Nephron progenitor cell (in vitro differentiated cells): ENCODE data around the gene IRAK3.

Source experiments
- DNase-seq: peaks from one replicate; pipeline ENCODE4 v3.0.0; 2021
- H3K27ac Mint-ChIP-seq: 2 replicates; pipeline ENCODE4 v1.8.0; 2021; ENCODE audit warnings: mild to moderate bottlenecking, moderate library complexity, mixed read lengths
- H3K27me3 Mint-ChIP-seq: 2 replicates; pipeline ENCODE4 v1.8.0; 2021; ENCODE audit warnings: mild to moderate bottlenecking, low read depth, mixed read lengths; ENCODE audit not compliant: poor library complexity
- H3K36me3 Mint-ChIP-seq: 2 replicates; pipeline ENCODE4 v1.8.0; 2021; ENCODE audit warnings: low read depth, mixed read lengths
- H3K4me1 Mint-ChIP-seq: 2 replicates; pipeline ENCODE4 v1.8.0; 2021; ENCODE audit warnings: mixed read lengths
- H3K4me3 Mint-ChIP-seq: 2 replicates; pipeline ENCODE4 v1.8.0; 2021; ENCODE audit warnings: mild to moderate bottlenecking, moderate library complexity, mixed read lengths
- H3K9me3 Mint-ChIP-seq: 2 replicates; pipeline ENCODE4 v1.8.0; 2021; ENCODE audit warnings: mild to moderate bottlenecking, moderate library complexity, mixed read lengths
- CTCF ChIP-seq: fragments of 200-600 bp; sonication (generic); IDR thresholded peaks from 2 replicates; pipeline ENCODE4 v1.5.0; 2021; ENCODE audit warnings: antibody characterized with exemption

Gene IRAK3

DNA sequence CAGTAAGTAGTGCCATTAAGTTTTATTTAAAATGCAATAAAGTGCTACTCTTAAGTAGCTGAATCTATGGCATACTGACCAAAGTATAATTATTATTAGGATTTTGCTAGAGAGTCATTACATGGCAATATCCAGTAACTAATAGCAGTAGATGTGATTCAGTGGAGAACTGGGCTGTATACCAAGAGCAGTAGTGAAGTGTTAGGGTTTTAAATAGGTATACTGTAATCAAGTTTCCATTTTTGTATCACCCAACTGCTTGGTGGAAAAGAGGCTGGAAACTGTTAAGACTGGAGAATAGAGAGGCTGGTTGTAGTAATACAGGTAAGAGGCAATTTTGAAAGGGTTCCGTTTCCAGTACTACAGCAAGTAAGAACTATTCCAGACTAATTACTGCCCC is 45.1 kb upstream of the IRAK3 start:
- Mint-ChIP-seq H3K4me1 (peaks cover 8% of the 10 kb centered on the region), H3K36me3 (peaks cover 72% of the 10 kb centered on the region), H3K27me3 (no peaks in the 10 kb centered on the region), H3K27ac (no peak overlapping the region), H3K9me3 (peaks cover 42% of the 10 kb centered on the region), H3K4me3 (no peak overlapping the region)
- TF ChIP-seq CTCF, result no peak
- DNase-seq, result no peak

DNA sequence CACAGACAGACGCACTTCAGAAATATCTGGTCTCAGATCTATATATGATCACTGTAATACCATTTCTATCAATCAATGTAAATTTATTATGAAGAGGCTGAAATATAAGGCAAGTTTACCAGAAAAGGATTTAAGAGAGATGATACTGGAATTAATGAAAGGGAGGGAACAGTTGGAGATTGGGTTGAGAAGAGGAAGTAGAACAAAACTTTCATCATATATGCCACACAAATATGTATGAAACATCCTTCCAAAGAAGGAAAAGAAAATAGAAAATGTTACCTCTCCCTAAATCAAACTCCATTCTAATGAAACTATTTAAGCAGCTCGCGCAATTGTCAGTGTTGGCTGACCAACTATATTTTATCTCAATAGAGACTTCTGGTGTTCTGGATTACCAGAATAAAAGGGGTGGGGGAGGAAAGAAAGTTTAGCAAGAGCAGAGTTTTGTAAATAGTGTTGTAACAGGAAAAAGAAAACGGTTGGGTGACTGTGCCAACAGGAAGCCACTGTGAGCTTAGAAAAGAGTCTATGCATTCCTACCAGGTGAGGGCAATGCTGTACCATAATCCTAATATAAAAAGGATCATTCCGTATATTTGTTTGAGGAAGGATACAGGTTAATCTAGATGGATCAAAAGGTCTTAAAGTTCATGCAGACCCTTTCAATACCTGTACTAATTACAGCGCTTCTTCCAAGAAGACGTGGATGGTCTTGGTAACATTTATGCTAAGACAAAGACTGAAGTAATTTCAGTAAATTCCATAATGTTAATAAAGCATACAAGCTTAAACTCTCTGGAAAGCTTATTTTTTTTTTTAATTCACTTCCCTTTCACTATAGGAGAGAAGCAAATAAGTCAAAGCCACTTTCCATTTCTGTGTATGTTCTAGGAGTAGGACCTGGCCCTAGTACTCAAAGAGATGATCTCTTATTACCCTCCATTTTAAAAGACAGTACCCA is 43.9 kb upstream of the IRAK3 start:
- H3K36me3 Mint-ChIP-seq, result peaks cover 60% of the 10 kb centered on the region
- TF ChIP-seq CTCF, result peak; percentile 61
- peaks cover 32% of the 10 kb centered on the region for H3K9me3 Mint-ChIP-seq
- H3K27me3 Mint-ChIP-seq, result no peaks in the 10 kb centered on the region
- peaks cover 8% of the 10 kb centered on the region for H3K4me1 Mint-ChIP-seq
- peak overlapping the region; percentile 41 for H3K27ac Mint-ChIP-seq
- H3K4me3 Mint-ChIP-seq, result no peak overlapping the region
- DNase-seq, result no peak

DNA sequence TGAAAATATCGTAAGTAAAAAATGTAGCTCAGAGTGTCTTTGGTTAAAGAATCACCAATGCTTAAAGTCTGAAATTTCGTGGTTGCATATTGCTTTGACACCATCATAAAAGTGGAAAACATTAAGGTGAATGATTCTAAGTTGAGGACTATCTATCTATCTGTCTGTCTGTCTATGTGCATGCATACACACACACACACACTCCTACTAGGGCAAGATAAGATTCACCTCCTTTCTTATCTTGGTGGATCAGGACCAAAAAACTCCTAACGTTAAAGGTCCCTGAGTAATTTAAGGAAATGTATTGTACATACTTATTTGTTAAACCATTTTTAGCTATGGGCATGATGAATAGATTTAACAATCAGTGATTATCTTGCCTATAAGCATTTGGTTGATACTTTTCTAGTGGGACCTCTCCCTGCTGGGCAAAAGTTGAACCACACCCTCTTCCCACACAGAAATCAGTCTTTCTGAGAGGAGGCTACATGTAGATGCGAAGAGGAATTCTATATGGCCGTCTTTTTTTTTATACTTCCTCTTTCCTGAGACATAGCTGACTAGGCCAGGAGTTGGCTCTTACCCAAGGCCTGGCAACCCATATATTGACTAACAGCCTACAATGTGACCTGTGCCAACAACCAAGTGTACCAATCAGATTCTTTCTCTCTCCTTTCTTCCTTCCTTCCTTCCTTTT is 39.2 kb upstream of the IRAK3 start:
- H3K36me3 Mint-ChIP-seq, result peaks cover 18% of the 10 kb centered on the region
- H3K4me3 Mint-ChIP-seq, result no peak overlapping the region
- DNase-seq, result no peak
- H3K4me1 Mint-ChIP-seq, result peaks cover 4% of the 10 kb centered on the region
- no peaks in the 10 kb centered on the region for H3K9me3 Mint-ChIP-seq
- no peaks in the 10 kb centered on the region for H3K27me3 Mint-ChIP-seq
- no peak overlapping the region for H3K27ac Mint-ChIP-seq
- TF ChIP-seq CTCF, result no peak

DNA sequence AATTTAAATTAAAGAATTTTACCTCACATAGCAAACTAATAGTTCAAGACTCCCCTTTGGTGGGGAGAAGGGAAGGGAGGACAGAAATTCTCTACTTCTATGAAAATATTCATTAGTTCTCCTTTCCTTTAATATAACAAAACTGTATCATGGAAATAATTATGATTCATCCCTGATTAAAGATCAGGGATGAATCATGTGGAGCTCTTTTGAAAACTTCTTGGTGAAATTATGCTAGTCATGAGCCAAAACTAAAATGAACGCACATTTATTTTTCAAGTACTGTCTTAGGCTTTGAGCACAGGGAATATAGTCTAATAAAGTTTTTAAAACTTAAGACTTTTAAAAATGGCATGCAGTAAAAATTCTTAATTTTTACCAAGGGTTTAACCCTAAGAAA is 36.3 kb upstream of the IRAK3 start:
- no peaks in the 10 kb centered on the region for H3K4me1 Mint-ChIP-seq
- no peak overlapping the region for H3K27ac Mint-ChIP-seq
- peaks cover 16% of the 10 kb centered on the region for H3K36me3 Mint-ChIP-seq
- no peak for TF ChIP-seq CTCF
- H3K4me3 Mint-ChIP-seq, result no peak overlapping the region
- peaks cover under 1% of the 10 kb centered on the region for H3K27me3 Mint-ChIP-seq
- DNase-seq, result no peak
- H3K9me3 Mint-ChIP-seq, result no peaks in the 10 kb centered on the region

- Mint-ChIP-seq H3K27me3 (peaks cover 2% of the 10 kb centered on the region), H3K27ac (no peak overlapping the region), H3K36me3 (peaks cover 24% of the 10 kb centered on the region), H3K9me3 (no peaks in the 10 kb centered on the region), H3K4me3 (no peak overlapping the region), H3K4me1 (no peaks in the 10 kb centered on the region)
- no peak for DNase-seq
- TF ChIP-seq CTCF, result no peak
Measured at GRCh38 chr12:66154776-66155175, 34.2 kb upstream of the IRAK3 start.
